HG02588 (cell line): ENCODE measurements around the gene TBCD.

Experiments used
- ATAC-seq: cut with Tn5 transposase; IDR thresholded peaks from one replicate; pipeline ENCODE4 v1.9.1; 2021; ENCODE audit warnings: mild to moderate bottlenecking, moderate library complexity; ENCODE audit not compliant: unreplicated experiment

Gene TBCD

GRCh38 chr17:82751571-82752370 is at the start of gene TBCD:
Gene TBCD (plus strand): TSS chr17:82752065. CDS start chr17:82752194, 129 bp downstream.
- peak; percentile 68 for ATAC-seq

GRCh38 chr17:82702231-82702927 is 49.5 kb upstream of the TBCD start:
- ATAC-seq, result no peak

- ATAC-seq, result no peak
Observed at GRCh38 chr17:82703036-82703745, 48.7 kb upstream of the TBCD start.

- ATAC-seq, result no peak
Observed at GRCh38 chr17:82703935-82704865, 47.7 kb upstream of the TBCD start.

- no peak for ATAC-seq
Observed at GRCh38 chr17:82704886-82705285, 47.0 kb upstream of the TBCD start.

- ATAC-seq, result no peak
Observed at GRCh38 chr17:82705756-82706155, 46.1 kb upstream of the TBCD start.

GRCh38 chr17:82709024-82709675 is 42.7 kb upstream of the TBCD start:
- no peak for ATAC-seq

- ATAC-seq, result no peak
Observed at GRCh38 chr17:82709676-82710498, 42.0 kb upstream of the TBCD start.

- ATAC-seq, result no peak
Observed at GRCh38 chr17:82710499-82711232, 41.2 kb upstream of the TBCD start.

GRCh38 chr17:82713071-82713723 is 38.7 kb upstream of the TBCD start:
- no peak for ATAC-seq

GRCh38 chr17:82716203-82717010 is 35.5 kb upstream of the TBCD start, which contains the start of gene FN3KRP:
Gene FN3KRP (plus strand): TSS chr17:82716706. CDS start chr17:82716756, 50 bp downstream.
- peak; percentile 70 for ATAC-seq

- no peak for ATAC-seq
Observed at GRCh38 chr17:82718986-82719685, 32.7 kb upstream of the TBCD start.

GRCh38 chr17:82720204-82720603 is 31.7 kb upstream of the TBCD start:
- ATAC-seq, result no peak

- no peak for ATAC-seq
Observed at GRCh38 chr17:82722341-82723013, 29.4 kb upstream of the TBCD start.

GRCh38 chr17:82723169-82723807 is 28.6 kb upstream of the TBCD start:
- ATAC-seq, result no peak
